ENCODE results near the gene BLZF1.

BLZF1 gene

DNA sequence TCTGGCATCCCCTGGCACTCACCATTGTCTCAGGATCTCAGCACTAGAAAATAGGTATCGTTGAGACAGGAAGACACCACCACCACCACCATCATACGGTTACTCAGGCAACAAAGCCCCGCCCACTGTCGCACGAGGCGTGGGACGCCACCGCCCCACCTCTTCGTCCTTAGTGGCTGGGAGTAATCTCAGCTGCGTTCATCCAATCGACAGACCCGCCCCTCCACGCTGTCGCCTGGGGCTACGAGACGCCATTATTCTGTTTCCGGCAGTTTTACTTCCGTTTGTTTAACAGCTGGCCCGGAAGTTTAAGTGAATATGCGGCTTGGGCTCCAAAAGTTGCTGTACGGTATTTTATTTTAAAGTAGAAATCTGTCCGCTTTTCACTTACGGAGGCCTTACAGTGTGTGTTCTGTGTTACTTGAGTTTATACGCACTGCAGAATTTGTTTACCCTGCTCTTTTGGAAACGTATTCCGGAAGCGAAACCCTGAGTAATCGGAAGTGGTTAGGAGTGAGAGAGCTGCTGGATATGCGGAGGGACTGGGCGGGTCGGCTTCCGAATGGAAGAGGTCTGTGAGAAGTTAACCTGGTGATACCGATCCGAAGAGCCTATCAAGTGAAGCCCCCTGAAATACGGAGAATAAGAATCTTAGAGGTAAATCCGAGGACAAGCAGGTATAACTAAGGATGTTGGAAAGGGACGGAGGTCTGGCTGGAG lies at the start of gene BLZF1, which contains the start of gene NME7:
Gene BLZF1, plus strand, starts transcription at position 510 of the 720 bp plus-strand sequence. CDS start 1,328 bp downstream, outside the sequence.
Gene NME7, minus strand, starts transcription at position 112 of the 720 bp plus-strand sequence. Its CDS starts 87 bp downstream, at position 25.
- H3K27ac ChIP-seq (ENCODE audit: low read depth in 2 of 2, low read length in 2 of 2), result peak within 1 kb of the TSS; percentile 81 to 89
- H3K4me1 ChIP-seq (ENCODE audit: control insufficient read depth in 2 of 2, insufficient read depth in 2 of 2, low read length in 2 of 2), result peaks cover 6 to 13% of the 10 kb centered on the region in 2 donors
- peaks cover 10 to 16% of the 10 kb centered on the region in 2 donors for H3K36me3 ChIP-seq (ENCODE audit: control insufficient read depth in 2 of 2, insufficient read depth in 2 of 2, low read length in 2 of 2)
- H3K9me3 ChIP-seq (ENCODE audit: control insufficient read depth in 2 of 2, low read length in 2 of 2), result no peaks in the 10 kb centered on the region
- peak within 1 kb of the TSS; percentile 98 to 100 for H3K4me3 ChIP-seq (ENCODE audit: low read length in 2 of 2)
- H3K27me3 ChIP-seq (ENCODE audit: control insufficient read depth in 2 of 2, insufficient read depth in 2 of 2, low read length in 2 of 2), result no peaks in the 10 kb centered on the region
- peak within 1 kb of the TSS; percentile 78 to 89 for H3K9ac ChIP-seq (ENCODE audit: low read depth in 1 of 2, low read length in 2 of 2)

GRCh38 chr1:169318536-169319244 lies 49.3 kb upstream of the BLZF1 start:
- Histone ChIP-seq H3K27ac (ENCODE audit: low read depth in 2 of 2, low read length in 2 of 2) (no peak overlapping the region), H3K9me3 (ENCODE audit: control insufficient read depth in 2 of 2, low read length in 2 of 2) (no peaks in the 10 kb centered on the region), H3K4me3 (ENCODE audit: low read length in 2 of 2) (no peak overlapping the region), H3K36me3 (ENCODE audit: control insufficient read depth in 2 of 2, insufficient read depth in 2 of 2, low read length in 2 of 2) (no peaks in the 10 kb centered on the region), H3K4me1 (ENCODE audit: control insufficient read depth in 2 of 2, insufficient read depth in 2 of 2, low read length in 2 of 2) (no peaks in the 10 kb centered on the region), H3K27me3 (ENCODE audit: control insufficient read depth in 2 of 2, insufficient read depth in 2 of 2, low read length in 2 of 2) (no peaks in the 10 kb centered on the region), H3K9ac (ENCODE audit: low read depth in 1 of 2, low read length in 2 of 2) (no peak overlapping the region)

GRCh38 chr1:169321539-169321938 lies 46.5 kb upstream of the BLZF1 start:
- Histone ChIP-seq H3K4me3 (ENCODE audit: low read length in 2 of 2) (no peak overlapping the region), H3K4me1 (ENCODE audit: control insufficient read depth in 2 of 2, insufficient read depth in 2 of 2, low read length in 2 of 2) (no peaks in the 10 kb centered on the region), H3K36me3 (ENCODE audit: control insufficient read depth in 2 of 2, insufficient read depth in 2 of 2, low read length in 2 of 2) (no peaks in the 10 kb centered on the region), H3K27ac (ENCODE audit: low read depth in 2 of 2, low read length in 2 of 2) (no peak overlapping the region), H3K27me3 (ENCODE audit: control insufficient read depth in 2 of 2, insufficient read depth in 2 of 2, low read length in 2 of 2) (no peaks in the 10 kb centered on the region), H3K9ac (ENCODE audit: low read depth in 1 of 2, low read length in 2 of 2) (no peak overlapping the region), H3K9me3 (ENCODE audit: control insufficient read depth in 2 of 2, low read length in 2 of 2) (no peaks in the 10 kb centered on the region)

DNA sequence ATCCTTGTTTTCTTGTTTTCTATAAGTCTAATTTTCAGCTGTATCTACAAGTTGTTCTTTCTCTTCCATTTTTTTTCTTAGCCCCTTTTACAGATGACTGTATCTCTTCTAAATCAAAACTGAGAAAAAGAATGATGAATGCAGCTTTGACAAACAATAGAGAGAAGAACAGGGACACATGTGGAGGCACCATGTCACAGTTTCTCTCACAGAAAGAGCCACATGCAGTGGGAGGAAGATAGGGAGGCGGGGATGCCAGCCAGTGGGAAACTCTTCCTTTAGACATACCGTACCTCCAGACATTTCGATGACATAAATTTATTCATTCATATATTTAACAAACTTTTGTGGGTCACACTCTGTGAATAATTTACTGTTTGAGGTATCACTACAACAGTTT lies 45.9 kb upstream of the BLZF1 start:
- no peaks in the 10 kb centered on the region for H3K27me3 ChIP-seq (ENCODE audit: control insufficient read depth in 2 of 2, insufficient read depth in 2 of 2, low read length in 2 of 2)
- no peaks in the 10 kb centered on the region for H3K4me1 ChIP-seq (ENCODE audit: control insufficient read depth in 2 of 2, insufficient read depth in 2 of 2, low read length in 2 of 2)
- no peak overlapping the region for H3K27ac ChIP-seq (ENCODE audit: low read depth in 2 of 2, low read length in 2 of 2)
- H3K4me3 ChIP-seq (ENCODE audit: low read length in 2 of 2), result no peak overlapping the region
- no peaks in the 10 kb centered on the region for H3K9me3 ChIP-seq (ENCODE audit: control insufficient read depth in 2 of 2, low read length in 2 of 2)
- H3K36me3 ChIP-seq (ENCODE audit: control insufficient read depth in 2 of 2, insufficient read depth in 2 of 2, low read length in 2 of 2), result no peaks in the 10 kb centered on the region
- H3K9ac ChIP-seq (ENCODE audit: low read depth in 1 of 2, low read length in 2 of 2), result no peak overlapping the region

GRCh38 chr1:169325117-169325516 lies 42.9 kb upstream of the BLZF1 start:
- Histone ChIP-seq H3K36me3 (ENCODE audit: control insufficient read depth in 2 of 2, insufficient read depth in 2 of 2, low read length in 2 of 2) (no peaks in the 10 kb centered on the region), H3K27me3 (ENCODE audit: control insufficient read depth in 2 of 2, insufficient read depth in 2 of 2, low read length in 2 of 2) (no peaks in the 10 kb centered on the region), H3K9ac (ENCODE audit: low read depth in 1 of 2, low read length in 2 of 2) (no peak overlapping the region), H3K4me3 (ENCODE audit: low read length in 2 of 2) (no peak overlapping the region), H3K4me1 (ENCODE audit: control insufficient read depth in 2 of 2, insufficient read depth in 2 of 2, low read length in 2 of 2) (no peaks in the 10 kb centered on the region), H3K27ac (ENCODE audit: low read depth in 2 of 2, low read length in 2 of 2) (no peak overlapping the region), H3K9me3 (ENCODE audit: control insufficient read depth in 2 of 2, low read length in 2 of 2) (no peaks in the 10 kb centered on the region)

DNA sequence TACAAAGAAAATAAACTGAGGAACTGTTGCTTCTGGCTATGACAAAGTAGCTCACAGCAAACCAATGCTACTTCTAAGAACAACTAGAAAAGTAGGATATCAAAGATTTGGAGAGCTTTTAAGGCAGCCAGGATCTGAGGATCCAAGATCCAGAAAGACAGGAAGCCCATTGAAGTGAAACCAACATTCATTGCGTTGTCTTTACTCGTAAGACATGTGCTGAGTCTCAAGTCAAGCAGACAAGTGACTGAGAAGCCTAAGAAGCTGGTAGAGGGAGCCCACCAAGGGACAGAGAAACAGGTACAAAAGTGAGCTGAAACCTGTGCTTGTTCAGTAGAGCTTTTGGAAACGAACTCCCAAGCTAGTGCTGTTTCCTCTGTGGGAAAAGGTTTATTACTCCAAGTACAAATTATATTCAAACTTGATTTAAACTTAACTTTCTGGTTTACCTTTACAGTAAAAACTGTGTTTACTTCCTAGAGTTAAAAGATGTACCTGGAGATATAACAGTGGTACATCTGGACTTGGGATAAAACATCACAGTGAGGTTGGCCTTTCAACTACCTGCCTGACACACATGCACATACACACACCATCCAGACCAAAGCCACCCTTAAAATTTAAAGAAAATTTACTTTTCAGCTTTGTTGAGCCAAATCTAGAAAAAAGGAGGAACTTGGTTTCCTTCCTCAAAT lies 41.6 kb upstream of the BLZF1 start:
- Histone ChIP-seq H3K9me3 (ENCODE audit: control insufficient read depth in 2 of 2, low read length in 2 of 2) (no peaks in the 10 kb centered on the region), H3K9ac (ENCODE audit: low read depth in 1 of 2, low read length in 2 of 2) (no peak overlapping the region), H3K4me1 (ENCODE audit: control insufficient read depth in 2 of 2, insufficient read depth in 2 of 2, low read length in 2 of 2) (no peaks in the 10 kb centered on the region), H3K27me3 (ENCODE audit: control insufficient read depth in 2 of 2, insufficient read depth in 2 of 2, low read length in 2 of 2) (no peaks in the 10 kb centered on the region), H3K27ac (ENCODE audit: low read depth in 2 of 2, low read length in 2 of 2) (no peak overlapping the region), H3K4me3 (ENCODE audit: low read length in 2 of 2) (no peak overlapping the region), H3K36me3 (ENCODE audit: control insufficient read depth in 2 of 2, insufficient read depth in 2 of 2, low read length in 2 of 2) (no peaks in the 10 kb centered on the region)

- Histone ChIP-seq H3K9me3 (ENCODE audit: control insufficient read depth in 2 of 2, low read length in 2 of 2) (no peaks in the 10 kb centered on the region), H3K27ac (ENCODE audit: low read depth in 2 of 2, low read length in 2 of 2) (no peak overlapping the region), H3K4me3 (ENCODE audit: low read length in 2 of 2) (no peak overlapping the region), H3K4me1 (ENCODE audit: control insufficient read depth in 2 of 2, insufficient read depth in 2 of 2, low read length in 2 of 2) (no peaks in the 10 kb centered on the region), H3K36me3 (ENCODE audit: control insufficient read depth in 2 of 2, insufficient read depth in 2 of 2, low read length in 2 of 2) (no peaks in the 10 kb centered on the region), H3K27me3 (ENCODE audit: control insufficient read depth in 2 of 2, insufficient read depth in 2 of 2, low read length in 2 of 2) (no peaks in the 10 kb centered on the region), H3K9ac (ENCODE audit: low read depth in 1 of 2, low read length in 2 of 2) (no peak overlapping the region)
These were observed 41.1 kb upstream of the BLZF1 start for GRCh38 chr1:169326956-169327268.

DNA sequence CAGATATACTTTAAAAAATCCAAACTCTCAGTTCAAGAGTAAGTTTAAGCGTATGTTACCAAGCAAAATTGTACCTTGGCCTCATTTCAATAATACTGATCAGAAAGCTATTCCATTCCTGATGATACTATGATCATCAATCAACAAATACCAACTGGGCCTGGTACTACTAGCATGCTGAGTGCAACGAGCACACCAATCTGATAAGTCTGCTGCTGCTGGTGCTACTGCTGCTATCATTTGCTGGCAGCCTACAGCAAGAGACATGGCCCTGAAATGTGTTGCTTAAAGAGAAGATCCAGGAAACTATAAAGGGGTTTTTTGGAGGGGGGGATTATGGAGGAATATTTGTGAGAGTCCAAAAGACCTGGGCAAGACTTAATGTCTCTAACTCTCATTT lies 40.1 kb upstream of the BLZF1 start:
- Histone ChIP-seq H3K9me3 (ENCODE audit: control insufficient read depth in 2 of 2, low read length in 2 of 2) (no peaks in the 10 kb centered on the region), H3K4me3 (ENCODE audit: low read length in 2 of 2) (no peak overlapping the region), H3K4me1 (ENCODE audit: control insufficient read depth in 2 of 2, insufficient read depth in 2 of 2, low read length in 2 of 2) (no peaks in the 10 kb centered on the region), H3K27ac (ENCODE audit: low read depth in 2 of 2, low read length in 2 of 2) (no peak overlapping the region), H3K27me3 (ENCODE audit: control insufficient read depth in 2 of 2, insufficient read depth in 2 of 2, low read length in 2 of 2) (no peaks in the 10 kb centered on the region), H3K36me3 (ENCODE audit: control insufficient read depth in 2 of 2, insufficient read depth in 2 of 2, low read length in 2 of 2) (no peaks in the 10 kb centered on the region), H3K9ac (ENCODE audit: low read depth in 1 of 2, low read length in 2 of 2) (no peak overlapping the region)

GRCh38 chr1:169329383-169329782 lies 38.6 kb upstream of the BLZF1 start:
- no peak overlapping the region for H3K4me3 ChIP-seq (ENCODE audit: low read length in 2 of 2)
- H3K9me3 ChIP-seq (ENCODE audit: control insufficient read depth in 2 of 2, low read length in 2 of 2), result no peaks in the 10 kb centered on the region
- H3K36me3 ChIP-seq (ENCODE audit: control insufficient read depth in 2 of 2, insufficient read depth in 2 of 2, low read length in 2 of 2), result no peaks in the 10 kb centered on the region
- no peak overlapping the region for H3K27ac ChIP-seq (ENCODE audit: low read depth in 2 of 2, low read length in 2 of 2)
- no peaks in the 10 kb centered on the region for H3K27me3 ChIP-seq (ENCODE audit: control insufficient read depth in 2 of 2, insufficient read depth in 2 of 2, low read length in 2 of 2)
- no peak overlapping the region for H3K9ac ChIP-seq (ENCODE audit: low read depth in 1 of 2, low read length in 2 of 2)
- no peaks in the 10 kb centered on the region for H3K4me1 ChIP-seq (ENCODE audit: control insufficient read depth in 2 of 2, insufficient read depth in 2 of 2, low read length in 2 of 2)

GRCh38 chr1:169330927-169331326 lies 37.1 kb upstream of the BLZF1 start:
- Histone ChIP-seq H3K4me3 (ENCODE audit: low read length in 2 of 2) (no peak overlapping the region), H3K36me3 (ENCODE audit: control insufficient read depth in 2 of 2, insufficient read depth in 2 of 2, low read length in 2 of 2) (no peaks in the 10 kb centered on the region), H3K27ac (ENCODE audit: low read depth in 2 of 2, low read length in 2 of 2) (no peak overlapping the region), H3K27me3 (ENCODE audit: control insufficient read depth in 2 of 2, insufficient read depth in 2 of 2, low read length in 2 of 2) (no peaks in the 10 kb centered on the region), H3K9ac (ENCODE audit: low read depth in 1 of 2, low read length in 2 of 2) (no peak overlapping the region), H3K9me3 (ENCODE audit: control insufficient read depth in 2 of 2, low read length in 2 of 2) (no peaks in the 10 kb centered on the region), H3K4me1 (ENCODE audit: control insufficient read depth in 2 of 2, insufficient read depth in 2 of 2, low read length in 2 of 2) (no peaks in the 10 kb centered on the region)
